Skin of body (tissue), 2 donors: ENCODE results near the gene PRDX5. TPM values are rescaled to one million over a fixed set of nuclear protein-coding genes. Genes with fewer than 3 reads are reported as not detected.
A peak's percentile ranks its signal among the peaks of the same experiment; 100 is the strongest.

Experiments used
- DNase-seq: peaks from one replicate; lab custom pipeline; 2025; lab: John Stamatoyannopoulos, UW
- total RNA-seq: library from RNA; depleted of rRNA; stranded (reverse); fragments of >200 nt; gene quantifications from one replicate; pipeline ENCODE4 v1.2.3, GENCODE V29; 2014

PRDX5 gene
- total RNA-seq, 1 donor from 2014 or later = 81.9 TPM

- no peak for DNase-seq
Measured at GRCh38 chr11:64289002-64289564, 28.8 kb upstream of the PRDX5 start.

GRCh38 chr11:64290352-64291261, 27.3 kb upstream of the PRDX5 start:
- DNase-seq = no peak

GRCh38 chr11:64291262-64291751, 26.6 kb upstream of the PRDX5 start, which contains the start of gene KCNK4:
KCNK4 (plus strand) TSS chr11:64291302; CDS start chr11:64293019, 1,717 bp downstream.
- no peak for DNase-seq

- no peak for DNase-seq
Measured at GRCh38 chr11:64291752-64292459, 26.0 kb upstream of the PRDX5 start.

GRCh38 chr11:64292460-64293254, 25.3 kb upstream of the PRDX5 start:
- DNase-seq = no peak

GRCh38 chr11:64294774-64295173, 23.1 kb upstream of the PRDX5 start:
- no peak for DNase-seq

GRCh38 chr11:64295760-64296159, 22.2 kb upstream of the PRDX5 start:
- DNase-seq = no peak

- peak; percentile 22 for DNase-seq
Measured at GRCh38 chr11:64296236-64296635, 21.7 kb upstream of the PRDX5 start.

GRCh38 chr11:64296830-64297698, 20.9 kb upstream of the PRDX5 start:
- no peak for DNase-seq

- no peak for DNase-seq
Measured at GRCh38 chr11:64297699-64298358, 20.1 kb upstream of the PRDX5 start.

GRCh38 chr11:64298966-64299846, 18.7 kb upstream of the PRDX5 start:
- DNase-seq = no peak

GRCh38 chr11:64299847-64300648, 17.9 kb upstream of the PRDX5 start, which contains the start of gene CATSPERZ:
CATSPERZ (plus strand) TSS chr11:64300358; CDS start chr11:64300411, 53 bp downstream.
- no peak for DNase-seq

- DNase-seq = no peak
Measured at GRCh38 chr11:64303109-64304031, 14.6 kb upstream of the PRDX5 start.

- DNase-seq = no peak
Measured at GRCh38 chr11:64304032-64304315, 13.9 kb upstream of the PRDX5 start.

GRCh38 chr11:64304316-64305072, 13.4 kb upstream of the PRDX5 start:
- DNase-seq = peak; percentile 75
